ENCODE measurements around the gene SNX18.
"Not testable (repeated sequence)": the region's sequence is repeated elsewhere in the genome, so short reads cannot be mapped to it uniquely, and the experiment has no call there.

Gene SNX18

DNA sequence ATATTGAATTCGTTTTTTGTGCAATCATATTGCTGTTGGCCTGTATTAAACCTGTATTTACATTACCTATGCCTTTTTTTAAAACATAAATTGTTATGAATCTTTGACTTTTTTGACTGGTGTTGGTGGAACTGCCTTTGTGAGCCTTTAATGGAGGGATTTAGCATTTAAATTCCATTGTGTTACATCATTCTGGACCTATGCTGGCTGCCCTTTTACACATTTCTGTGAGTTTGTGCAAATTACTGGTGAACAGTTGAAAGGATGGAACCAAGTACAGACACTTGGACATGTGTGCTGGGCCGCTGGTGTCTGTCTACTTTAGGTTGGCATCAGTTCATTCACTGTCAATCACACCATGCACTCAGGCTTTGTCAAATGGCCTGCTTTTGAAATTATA lies 3.4 kb downstream of the SNX18 start:
- no peak for DNase-seq

DNA sequence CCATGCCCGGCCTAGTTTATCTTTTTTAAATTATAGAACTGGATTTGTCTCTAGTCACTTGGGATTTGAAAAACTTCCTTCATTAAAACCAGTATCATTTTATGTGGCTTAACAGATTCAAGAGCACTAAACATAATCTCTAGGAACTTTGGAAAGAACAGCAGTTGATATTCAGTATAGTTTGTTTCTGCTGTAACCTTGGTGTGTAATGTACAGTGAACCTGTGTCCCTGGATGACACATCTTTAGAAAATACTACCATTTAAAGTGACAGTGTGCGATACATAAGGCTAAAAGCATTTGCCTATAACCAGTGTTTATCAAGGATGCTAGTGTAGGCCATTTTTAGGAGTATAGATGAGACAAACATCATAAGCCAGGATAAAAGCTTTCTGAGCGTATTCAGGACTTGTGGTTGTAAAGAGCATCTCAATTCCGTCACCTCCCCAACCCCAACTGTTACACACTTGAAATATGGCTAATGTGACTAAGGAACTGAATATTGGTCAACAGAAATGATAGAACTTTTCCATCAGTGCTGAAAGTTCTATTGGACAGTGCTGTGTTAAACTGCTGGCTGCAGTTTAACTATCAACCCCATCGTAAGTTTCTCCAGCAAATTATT lies 4.4 kb downstream of the SNX18 start:
- no peak for DNase-seq

DNA sequence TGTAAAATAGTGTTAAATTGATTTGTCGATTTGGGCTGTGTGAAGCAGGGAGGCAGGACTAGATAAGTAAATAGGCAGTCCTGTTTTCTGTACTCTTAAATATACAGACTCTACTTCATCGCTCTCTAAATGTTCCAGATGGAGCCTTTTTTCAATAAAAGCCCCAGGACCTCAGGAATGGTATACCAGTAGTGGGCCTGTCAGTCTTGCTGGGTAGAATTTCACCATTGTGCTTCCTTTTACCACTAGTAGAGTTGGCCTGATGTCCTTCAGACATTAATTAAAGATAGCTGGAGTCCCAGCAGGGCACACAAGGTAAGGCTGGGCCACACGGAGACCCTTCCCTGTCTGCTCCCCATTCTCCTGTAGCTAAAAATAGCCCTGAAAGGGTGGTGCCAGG lies 6.0 kb downstream of the SNX18 start:
- DNase-seq = no peak

DNA sequence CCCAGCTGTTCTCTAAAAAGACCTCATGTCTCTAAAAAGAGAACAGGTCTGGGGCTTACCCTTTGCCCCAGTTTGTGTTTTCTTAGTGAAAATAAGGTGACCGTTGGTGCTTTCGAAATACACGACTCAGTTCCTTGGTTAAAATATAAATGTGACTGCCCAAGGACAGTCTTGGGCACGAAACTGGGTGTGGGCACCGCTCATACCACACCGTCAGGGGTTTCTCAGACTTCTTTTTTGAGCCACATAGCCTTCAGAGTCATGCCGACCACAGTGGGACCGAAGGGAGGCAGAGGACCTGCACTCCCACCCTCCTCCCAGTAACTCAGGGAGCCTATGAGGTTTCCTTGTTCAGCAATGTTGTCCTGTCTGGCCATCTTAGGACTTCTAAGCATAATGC lies 6.5 kb downstream of the SNX18 start:
- DNase-seq = no peak

DNA sequence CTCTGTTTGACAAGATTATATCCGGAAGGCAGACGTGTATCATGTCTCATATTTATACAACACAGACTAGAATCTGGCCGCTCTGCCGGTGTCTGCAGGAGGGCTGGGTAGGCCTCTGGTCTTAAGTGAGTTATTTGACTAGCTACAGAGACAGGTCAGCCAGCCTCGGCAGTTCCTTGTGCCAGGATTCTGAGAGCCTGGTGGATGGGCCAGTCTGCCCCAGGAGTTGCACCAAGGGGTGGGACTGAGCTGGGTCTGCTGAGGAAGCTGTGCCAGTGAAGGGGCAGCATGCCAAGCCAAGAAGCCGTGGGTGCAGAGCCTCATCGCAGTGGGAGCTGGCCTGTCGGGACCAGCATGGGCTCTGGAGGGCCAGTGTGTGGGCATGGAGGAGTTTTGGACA lies 7.1 kb downstream of the SNX18 start:
- no peak for DNase-seq

DNA sequence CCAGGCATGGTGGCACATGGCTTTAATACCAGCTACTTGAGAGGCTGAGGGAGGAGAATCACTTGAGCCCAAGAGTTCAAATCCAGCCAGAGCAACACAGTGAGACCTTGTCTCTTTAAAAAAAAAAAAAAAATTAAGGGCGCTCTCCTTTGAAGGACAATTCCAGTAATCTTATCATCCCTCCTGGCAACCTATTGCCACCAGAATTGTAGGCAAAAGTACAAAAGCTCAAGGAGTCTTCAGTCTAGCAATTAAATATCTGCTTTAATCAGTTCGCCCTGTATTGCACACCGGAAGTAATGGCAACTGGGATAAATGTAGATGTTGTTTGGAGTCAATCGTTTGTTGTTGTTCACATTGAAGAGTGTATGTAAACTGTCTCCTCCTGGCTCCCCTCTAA lies 7.7 kb downstream of the SNX18 start:
- DNase-seq = no peak

DNA sequence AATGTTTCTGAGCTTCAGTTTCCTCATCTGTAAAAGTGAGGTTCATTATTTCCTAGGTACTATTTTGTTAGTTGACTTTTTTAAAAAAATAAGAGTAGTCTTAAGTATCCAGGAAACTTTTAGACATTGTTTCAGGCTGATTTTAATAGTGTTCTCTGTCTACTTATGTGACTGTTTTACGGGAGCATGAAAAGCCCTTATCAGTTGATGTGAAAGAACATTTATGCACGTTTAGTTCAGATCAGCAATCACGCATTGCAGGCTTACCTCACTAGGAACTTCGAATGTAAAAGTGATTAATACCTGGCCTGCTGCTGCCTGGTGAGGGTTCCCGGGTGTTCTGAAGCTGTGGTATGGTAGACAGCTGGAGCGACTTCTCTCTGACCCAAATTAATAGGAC lies 8.1 kb downstream of the SNX18 start:
- DNase-seq = no peak

DNA sequence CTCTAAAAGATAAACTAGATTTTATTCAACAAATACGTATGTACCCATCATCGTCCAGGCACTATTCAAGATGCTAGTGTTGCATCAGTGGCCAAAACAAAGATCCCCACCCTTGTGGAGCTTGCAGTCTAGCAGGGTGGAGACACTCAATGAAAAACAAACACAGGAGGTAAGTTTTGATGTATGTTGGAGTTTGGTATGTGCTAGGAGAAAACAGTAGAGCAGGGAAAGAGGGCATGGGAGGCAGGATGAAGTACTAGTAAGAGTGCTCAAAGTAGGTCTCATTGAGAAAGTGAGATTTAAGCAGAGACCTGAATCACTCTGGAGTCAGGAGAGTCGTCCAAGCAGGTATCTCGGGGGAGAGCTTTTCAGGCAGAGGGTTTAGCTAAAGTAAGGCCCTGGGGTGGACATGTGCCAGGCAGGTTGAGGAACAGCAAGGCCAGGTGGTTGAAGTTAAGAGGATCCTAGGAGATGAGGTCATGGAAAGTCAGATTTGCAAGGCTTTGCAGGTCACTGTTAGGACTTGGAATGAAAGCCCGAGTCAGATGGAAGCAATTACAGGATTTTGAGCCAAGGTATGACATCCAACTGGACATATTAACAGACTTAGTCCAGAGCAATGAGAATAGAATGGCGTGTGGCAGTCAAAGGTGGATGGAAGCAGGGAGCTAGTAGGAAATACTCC lies 9.2 kb downstream of the SNX18 start:
- DNase-seq = no peak

DNA sequence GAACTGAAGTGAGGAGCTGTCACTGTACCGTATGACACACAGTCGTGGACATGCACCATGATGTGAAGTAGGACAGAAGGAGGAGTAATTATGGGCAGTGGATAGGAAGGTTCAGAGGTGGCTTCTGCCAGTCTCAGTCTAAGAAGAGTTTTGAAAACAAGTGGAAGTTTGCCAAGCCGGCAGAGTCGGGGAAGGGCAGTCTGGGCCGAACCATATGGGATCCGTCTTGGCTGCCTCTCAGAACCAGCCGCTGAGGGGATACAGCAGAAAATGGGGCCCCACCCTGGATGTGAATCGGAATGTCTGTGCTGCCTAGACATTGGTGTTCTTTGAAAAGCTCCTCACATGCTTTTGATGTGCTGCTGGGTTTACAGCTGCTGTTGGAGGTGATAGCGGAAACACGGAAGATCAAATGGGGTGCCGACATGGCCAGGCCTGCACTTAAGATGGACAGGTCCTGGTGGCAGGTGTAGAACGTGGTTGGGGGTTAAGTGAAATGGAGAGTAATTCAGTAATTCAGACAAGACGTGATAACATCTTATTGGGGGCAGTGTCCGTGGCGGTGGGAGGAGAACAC lies 11.2 kb downstream of the SNX18 start:
- DNase-seq = no peak

DNA sequence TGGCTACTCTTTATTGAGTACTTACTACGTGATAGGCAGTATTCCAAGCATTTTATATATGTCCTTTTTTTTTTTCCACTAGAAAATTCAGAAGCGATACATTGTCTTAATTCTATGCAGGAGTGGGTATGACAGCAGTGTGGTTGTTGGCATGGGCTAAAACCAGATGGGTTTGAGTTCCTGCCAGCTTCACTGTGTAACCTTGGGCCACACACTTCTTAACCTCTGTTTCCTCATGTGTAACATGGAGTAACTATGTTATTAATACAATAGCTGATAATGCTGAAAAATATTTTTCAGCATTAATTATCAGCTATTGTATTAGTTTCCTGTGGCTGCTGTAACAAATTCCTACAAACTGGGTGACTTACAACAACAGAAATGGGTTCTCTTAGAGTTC lies 12.0 kb downstream of the SNX18 start:
- no peak for DNase-seq

DNA sequence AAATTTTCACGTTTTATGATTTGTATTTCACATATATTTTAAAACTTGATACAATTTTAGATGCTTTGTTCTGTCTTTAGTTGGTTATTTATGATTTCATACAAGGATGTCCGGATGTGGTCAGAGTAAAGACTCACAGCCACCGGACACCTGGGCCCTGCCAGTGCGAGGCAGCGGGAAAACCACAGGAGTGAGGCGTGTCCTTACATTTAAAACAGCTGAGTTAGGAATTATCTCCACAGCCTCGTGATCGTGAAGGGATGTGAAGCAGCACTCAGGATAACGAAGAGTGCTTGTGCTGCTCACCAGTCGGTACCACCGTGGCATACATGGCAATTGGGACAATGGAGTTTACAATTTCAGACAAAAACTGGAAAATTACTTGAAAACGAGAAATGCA lies 14.0 kb downstream of the SNX18 start:
- no peak for DNase-seq

DNA sequence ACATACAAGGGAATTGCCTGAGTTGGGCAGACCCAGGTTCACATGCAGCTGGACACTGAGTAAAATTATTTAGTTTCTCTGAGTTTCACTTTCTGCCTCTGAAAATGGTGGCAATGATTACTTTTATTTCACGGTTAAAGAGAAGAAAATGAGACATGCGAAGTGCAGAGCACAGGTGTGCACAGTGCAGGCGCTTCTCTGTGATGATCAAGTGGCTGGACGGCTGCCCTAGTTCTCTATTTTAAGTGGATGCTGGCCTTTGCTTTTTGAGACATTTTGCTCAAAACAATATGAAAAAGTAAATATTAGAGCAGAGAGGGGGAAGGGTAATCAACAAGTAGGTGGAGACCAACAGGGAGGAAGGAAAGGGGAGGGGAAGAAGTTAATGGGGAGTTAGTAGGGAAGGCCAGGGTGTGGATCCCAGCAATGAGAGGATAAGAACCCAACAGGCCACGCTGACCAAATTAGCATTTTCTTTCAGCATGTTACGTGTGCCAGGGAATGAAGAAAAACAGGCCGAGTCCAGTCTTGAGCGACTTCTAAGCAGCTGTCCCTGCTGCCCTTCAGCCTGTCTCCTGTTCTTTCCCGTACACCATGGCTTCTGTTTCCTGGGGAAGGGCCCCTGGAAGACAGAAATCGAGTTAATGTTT lies 16.1 kb downstream of the SNX18 start:
- no peak for DNase-seq

DNA sequence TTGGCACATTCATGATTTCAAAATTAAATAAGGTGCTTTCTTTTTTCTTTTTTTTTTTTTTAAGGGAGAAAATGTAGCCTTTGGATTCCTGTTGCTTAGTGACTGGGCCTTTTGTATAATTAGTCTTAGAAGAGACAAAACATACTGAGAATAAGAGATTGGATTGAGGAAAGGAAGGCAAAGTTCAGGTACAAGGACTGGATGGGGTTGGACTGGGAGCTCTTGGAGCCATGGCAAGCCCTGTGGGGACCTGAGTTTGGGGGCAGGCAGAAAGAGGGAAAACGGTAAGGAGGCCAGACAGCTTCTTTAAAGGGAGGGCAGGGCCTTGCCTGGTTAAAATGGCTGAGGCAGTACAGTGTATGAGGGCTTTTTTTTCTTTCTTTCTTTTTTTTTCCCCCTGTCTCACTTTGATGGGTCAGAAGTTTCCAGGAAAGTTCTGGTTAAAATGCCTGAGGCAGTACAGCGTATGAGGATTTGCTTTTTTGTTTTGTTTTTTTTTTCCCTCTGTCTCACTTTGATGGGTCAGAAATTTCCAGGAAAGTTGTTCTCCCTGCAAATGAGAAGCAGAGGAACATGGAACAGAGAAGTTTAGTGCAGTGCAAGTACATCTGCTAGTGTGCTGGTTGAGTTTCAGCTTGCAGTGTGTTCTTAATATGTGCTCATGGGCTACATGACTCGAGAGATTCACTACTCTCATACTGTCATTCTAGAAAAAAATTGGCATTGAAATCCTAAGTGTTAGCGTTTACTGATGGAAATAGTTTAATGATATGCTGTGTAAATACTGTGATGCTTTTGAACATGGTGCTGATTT lies 16.8 kb downstream of the SNX18 start:
- DNase-seq = no peak

DNA sequence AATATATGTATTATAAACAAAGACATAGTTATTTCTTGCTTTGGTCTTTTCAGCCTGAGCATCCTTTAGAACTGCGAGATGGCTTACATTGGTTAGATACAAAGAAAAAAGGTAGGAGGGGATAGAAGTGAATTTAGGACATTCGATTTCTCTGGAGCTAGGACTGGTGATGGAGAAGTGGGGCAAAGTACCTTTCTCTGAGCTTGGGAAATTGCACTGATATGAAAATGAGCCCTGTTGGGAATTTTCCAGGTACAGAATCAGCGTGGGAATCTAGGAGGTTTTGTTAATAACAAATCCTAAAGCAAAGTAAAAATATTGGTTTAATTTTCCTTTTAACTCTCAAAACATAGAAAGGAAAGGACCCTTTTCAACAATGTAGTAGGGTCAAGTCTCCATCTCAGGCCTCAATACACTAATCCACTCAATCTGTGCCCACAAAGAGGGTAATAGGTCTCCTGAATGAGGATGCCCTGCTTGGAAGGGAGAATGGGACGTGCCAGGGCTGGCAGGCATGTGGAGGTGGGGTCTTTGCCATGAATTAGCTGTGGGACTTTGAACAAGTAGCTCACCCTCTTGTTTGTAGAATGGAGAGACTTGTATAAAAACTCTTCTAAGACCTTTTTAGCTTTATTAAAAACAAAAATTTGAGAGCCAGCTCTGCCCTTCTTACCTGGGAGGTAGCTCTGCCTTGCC lies 17.7 kb downstream of the SNX18 start:
- no peak for DNase-seq

DNA sequence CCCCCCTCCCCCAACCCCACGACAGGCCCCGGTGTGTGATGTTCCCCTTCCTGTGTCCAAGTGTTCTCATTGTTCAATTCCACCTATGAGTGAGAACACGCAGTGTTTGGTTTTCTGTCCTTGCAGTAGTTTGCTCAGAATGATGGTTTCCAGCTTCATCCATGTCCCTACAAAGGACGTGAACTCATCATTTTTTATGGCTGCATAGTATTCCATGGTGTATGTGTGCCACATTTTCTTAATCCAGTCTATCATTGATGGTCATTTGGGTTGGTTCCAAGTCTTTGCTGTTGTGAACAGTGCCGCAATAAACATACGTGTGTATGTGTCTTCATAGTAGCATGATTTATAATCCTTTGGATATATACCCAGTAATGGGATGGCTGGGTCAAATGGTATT lies 18.8 kb downstream of the SNX18 start:
- DNase-seq = not testable (repeated sequence)

DNA sequence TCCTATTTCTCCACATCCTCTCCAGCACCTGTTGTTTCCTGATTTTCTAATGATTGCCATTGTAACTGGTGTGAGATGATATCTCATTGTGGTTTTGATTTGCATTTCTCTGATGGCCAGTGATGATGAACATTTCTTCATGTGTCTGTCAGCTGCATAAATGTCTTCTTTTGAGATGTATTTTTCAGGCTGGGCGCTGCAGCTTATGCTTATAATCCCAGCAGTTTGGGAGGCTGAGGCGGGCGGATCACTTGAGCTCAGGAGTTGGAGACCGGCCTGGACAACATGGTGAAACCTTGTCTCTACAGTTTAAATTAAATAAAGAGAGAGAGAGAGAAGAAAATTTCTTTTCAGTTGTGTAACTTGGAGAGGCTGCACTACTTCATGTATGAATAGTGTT lies 19.3 kb downstream of the SNX18 start:
- DNase-seq = not testable (repeated sequence)

DNA sequence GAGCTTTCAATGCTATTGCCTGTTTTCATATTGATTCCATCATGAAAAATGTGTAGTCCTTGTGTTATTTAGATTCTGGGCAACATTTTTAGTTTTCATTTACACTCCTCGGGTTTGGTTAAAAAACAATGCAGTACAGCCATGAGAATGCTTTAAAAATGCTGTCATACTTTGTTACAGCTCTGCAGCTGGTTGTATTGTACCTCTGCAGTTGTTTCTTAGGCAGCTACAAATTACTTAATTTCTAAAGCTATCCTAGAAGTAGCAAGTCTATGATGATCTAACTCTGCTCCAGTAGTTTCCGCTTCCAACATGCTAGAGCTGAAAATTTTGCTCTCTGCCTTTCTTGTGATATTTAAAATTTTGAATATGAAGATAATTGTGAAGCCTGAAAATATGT lies 20.2 kb downstream of the SNX18 start:
- DNase-seq = no peak

DNA sequence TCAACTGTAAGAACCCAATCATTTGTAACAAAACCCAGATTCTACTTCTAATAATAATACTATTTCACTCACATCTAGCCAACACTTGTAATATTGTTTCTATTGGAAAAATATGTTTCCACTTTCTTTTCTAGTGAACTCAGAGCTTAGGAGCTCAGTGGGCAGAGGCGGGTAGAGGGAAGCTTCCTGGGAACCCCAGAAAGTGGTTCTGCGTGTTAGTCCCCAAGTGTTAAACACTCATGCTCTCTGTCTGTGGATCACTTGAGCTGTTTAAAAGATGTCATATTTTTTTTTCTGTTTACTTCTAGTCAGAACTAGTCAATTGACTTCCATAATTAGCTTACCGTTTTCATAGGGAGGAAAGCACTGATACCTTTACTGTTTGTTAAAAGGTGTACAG lies 20.6 kb downstream of the SNX18 start:
- no peak for DNase-seq

DNA sequence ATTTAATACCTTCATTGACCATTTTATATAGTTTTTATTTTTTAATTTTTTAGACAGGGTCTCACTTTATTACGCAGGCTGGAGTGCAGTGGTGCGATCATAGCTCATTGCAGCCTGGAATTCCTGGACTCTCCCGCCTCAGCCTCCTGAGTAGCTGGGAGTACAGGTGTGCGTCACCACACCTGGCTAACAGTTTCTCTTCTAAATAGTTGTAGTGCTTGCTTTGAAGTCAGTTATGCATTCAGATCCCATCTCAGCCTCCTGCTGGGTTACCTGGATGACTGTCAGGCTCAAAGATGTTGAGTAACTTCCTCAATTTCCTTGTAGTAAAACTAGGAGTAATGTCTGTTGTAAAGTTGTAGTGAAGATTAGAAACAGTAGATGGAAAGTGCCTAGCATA lies 21.4 kb downstream of the SNX18 start:
- DNase-seq = no peak

DNA sequence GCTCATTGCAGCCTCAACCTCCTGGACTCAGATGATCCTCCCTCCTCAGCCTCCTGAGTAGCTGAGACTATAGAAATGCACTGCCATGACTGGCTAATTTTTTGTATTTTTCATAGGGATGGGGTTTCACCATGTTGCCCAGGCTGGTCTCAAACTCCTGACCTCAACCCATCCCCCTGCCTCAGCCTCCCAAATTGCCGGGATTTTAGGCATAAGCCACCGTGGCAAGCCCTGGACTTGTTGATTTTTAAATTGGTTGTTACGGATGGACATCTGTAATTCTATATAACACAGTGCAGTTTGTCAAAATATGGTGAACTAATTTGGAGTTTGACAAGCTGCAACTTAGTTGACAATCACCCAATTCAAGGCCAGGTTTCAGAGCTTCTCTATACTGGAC lies 22.7 kb downstream of the SNX18 start:
- DNase-seq = no peak

DNA sequence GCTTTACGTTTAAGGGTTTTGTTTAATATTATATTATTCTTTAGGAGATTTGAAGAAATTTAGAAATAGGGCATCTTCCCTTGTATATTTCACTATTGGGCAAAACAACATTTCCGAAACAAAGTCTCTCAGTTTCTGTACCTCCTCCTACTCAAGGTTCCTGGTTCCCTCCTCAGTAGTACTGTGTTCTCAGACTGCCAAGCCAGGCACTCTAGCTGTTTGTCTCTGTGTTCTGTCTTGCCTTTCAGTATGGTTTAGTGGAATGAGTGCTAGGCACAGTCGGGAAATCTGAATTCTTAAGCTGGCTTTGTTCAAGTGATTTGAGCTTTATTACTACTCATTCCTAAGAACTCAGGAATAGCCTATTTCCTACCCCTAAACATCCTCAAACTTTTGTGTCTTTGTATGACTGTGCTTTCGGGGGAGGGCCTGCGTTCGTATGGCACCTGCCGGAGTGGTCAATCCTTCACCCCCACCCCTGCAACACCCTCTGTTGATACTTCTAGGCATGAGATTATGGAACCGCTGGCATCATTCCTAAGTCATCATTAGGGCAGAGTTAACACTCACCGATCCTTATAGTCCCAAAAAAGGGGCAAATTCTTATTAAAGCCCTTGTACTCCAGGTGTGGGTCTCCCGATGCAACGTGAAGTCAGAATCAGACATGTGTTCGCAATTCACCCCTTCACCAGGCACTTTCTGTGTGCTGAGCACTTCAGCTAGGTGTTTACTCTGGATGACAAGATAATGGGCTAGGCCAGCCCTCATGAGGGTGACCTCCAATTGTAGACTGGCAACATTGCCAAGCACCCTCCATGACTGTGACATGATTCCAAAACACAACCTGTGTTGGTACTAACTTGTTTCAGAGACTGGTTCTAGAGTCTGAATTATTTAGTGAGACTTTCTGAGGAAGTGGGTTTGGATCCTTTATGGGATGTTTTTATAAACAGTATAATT lies 24.5 kb downstream of the SNX18 start:
- no peak for DNase-seq

DNA sequence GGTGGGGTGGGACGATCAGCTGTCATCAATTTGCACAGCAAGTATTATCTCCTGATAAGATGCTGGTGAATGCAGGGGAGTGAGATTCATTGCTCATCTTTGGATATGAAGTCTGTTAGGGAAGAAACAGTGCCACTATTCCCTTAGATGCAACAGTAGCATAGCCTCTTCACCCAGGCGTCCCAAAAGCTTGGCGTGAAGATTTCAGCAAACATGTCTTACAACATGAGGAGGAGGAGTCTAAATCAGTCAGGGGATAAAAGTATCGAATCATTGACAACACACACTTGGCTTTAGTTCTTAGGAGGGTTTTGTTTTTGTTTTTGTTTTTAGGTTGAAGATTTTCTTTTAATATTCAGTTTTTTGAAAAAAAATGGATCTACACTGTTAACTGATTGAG lies 26.5 kb downstream of the SNX18 start:
- DNase-seq = no peak

Data from COR-L47 (cell line).